Measurements from ENCODE around the gene TXNDC5. TPM values are rescaled to one million over a fixed set of nuclear protein-coding genes. Genes with fewer than 3 reads are reported as not detected.

TXNDC5 gene
- 673 and 1,031 TPM in 2 replicates for total RNA-seq

DNA sequence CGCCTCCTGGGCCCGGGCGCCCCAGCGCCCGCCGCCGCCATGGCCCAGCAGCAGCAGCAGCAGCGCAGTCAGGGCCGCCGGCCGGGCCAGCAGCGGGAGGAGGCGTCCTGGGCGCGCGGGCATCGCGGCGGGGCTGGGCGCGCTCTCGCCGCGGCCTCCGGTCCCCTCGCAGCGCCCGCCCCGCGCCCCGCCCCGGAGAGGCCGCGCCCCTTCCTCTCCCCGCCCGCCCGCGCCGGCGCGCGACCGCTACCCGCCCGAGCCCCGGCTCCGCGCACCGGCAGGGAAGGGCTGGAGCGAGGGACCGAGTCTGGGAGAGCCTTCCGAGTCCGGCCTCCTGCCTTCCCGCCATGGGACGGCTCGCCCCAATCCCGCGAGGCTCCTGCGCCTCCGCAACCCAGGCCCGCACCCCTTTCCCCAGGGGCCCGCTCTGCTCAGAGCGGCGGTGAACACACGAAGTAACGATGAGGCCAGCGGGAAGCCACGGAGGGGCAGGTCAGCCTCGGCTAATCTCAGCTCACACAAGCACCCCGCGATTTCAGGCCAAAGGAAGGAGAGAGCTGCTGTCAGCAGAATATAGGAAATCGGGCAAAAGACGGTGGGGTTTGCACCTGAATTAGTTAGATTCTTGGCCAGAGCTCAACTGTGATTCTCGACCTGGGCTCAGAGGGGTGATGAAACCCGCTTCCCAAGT is at the start of gene TXNDC5:
Gene TXNDC5 (minus strand): TSS at position 135 of the 691 bp plus-strand sequence. CDS start 12 bp downstream, at position 123.
- no peak for DNase-seq (ENCODE audit: extremely low read depth, low read depth, low spot score)

- no peak for DNase-seq (ENCODE audit: extremely low read depth, low read depth, low spot score)
These were observed 49.6 kb upstream of the TXNDC5 start for GRCh38 chr6:7960141-7960540.

DNA sequence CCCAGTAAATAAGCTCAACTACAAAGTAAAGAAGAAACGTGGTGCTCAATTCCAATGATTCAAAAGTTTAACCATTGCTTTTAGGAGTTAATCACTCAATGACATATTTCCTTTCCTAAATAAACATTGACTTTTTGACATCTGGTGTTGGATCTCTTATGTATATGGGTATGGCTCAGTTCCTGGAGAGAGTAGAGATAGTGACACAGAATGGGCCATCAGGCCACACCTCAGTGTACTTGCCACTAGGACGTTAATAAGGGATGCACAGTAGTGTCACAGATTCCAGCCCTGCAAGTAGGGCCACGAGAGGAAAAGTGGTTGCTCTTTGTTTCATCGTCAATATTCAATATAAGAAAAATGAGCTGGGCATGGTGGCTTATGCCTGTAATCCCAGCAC is 48.9 kb upstream of the TXNDC5 start:
- no peak for DNase-seq (ENCODE audit: extremely low read depth, low read depth, low spot score)

GRCh38 chr6:7958464-7958863 is 47.9 kb upstream of the TXNDC5 start:
- no peak for DNase-seq (ENCODE audit: extremely low read depth, low read depth, low spot score)

DNA sequence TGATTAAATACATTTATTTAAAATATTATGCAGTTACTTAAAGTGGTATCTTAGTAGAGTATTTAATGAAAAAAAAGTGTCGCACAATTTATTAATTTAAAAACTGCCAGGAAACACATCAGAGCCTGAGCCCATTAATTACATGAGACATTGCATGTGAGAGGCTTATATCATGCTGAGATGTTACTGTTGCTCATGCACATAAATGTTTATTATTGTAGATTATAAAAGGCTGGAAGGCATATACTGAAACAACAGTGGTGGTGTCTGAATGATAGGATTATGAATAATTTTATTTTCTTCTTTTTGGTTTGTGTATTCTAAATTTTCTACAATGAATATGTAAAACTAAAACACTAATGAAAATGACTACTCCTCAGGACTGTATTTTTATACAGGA is 45.7 kb upstream of the TXNDC5 start:
- DNase-seq (ENCODE audit: extremely low read depth, low read depth, low spot score) = no peak

DNA sequence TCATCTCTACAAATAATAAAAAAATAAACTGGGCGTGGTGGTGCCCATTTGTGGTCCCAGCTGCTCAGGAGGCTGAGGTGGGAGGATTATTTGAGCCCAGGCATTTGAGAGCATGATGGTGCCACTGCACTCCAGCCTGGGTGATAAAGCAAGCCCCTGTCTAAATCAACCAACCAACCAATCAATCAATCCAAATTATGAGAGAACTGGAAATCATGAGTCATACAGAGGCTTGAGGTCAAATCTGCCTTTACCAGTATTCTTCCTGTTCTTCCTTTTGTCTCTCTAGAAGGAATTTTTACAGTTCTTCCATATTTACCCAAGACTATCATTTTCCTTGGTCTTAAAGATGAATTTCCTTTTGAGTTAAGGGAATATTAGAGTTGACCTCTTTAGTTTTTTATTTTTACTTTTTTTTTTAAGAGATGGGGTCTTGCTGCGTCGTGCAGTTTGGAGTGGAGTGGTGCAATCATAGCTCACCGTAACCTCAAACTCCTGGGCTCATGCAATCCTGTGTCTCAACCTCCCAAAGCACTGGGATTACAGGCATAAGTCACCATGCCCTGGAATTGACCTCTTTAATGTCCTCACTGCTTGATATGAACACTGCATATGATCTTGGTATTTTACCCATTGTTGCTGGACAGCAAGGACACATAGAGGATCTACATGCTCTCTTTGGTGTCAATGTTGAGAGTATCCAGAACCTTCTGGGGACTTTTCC is 44.1 kb upstream of the TXNDC5 start:
- DNase-seq (ENCODE audit: extremely low read depth, low read depth, low spot score) = no peak

GRCh38 chr6:7953753-7954152 is 43.2 kb upstream of the TXNDC5 start:
- no peak for DNase-seq (ENCODE audit: extremely low read depth, low read depth, low spot score)

- no peak for DNase-seq (ENCODE audit: extremely low read depth, low read depth, low spot score)
These were observed 29.3 kb upstream of the TXNDC5 start for GRCh38 chr6:7939864-7940228.

DNA sequence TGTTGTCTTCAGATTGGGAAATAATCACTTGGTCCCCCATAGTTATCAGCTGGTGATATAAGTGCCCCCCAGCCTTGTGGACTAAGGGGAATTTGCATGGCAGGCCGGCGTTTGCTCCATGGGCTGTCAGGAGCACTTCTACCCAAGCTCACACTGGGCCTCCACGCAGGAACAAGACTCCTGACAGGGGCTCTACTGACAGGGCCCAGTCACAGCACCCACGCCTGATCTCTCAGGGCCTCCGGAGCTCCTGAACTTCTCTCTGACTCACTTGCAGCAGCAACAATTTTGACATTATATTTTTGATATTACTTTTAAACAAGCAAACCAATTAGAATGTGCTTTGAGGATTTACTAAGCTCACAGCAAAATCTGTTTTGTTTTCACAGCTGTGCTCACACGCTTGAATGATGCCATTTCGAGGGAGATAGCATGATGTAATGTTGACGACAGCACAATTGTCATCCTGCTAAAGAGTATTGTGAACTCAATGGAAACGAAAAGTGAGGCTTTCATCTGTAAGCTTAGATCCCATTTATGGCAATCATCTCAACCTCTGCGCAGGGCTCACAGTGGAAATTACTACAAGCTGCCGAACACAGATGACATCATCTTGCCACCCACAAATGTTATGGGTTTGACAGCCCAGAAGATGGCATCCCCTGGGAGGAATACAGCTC is 28.7 kb upstream of the TXNDC5 start:
- DNase-seq (ENCODE audit: extremely low read depth, low read depth, low spot score) = no peak

DNA sequence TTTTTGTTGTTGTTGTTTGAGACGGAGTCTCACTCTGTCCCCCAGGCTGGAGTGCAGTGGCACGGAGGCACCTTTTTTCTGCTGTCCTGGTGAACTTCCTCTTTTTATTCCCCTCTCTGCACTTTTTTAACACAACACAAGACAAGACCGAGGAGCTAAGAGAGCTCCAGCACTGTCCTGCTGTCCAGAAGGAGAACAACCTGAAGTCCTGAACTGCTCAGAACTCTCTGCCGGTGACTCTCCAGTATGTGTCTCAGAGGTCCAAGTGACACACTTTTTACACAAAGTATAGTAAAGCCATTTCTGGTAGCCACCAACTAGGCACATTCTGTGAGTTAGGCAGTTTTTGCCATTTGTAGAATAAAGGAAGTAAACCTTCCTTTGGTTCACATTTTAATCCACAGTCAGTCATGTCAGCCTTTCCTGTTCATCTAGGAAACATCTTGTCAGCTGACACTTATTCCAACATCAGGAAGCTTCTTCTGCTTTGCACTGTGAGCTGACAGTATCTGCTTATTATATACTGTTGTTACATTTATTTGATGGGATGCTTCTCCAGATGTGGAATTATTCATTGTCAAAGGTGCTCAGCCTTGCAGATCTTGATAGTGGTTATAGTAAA is 28.1 kb upstream of the TXNDC5 start:
- no peak for DNase-seq (ENCODE audit: extremely low read depth, low read depth, low spot score)

DNA sequence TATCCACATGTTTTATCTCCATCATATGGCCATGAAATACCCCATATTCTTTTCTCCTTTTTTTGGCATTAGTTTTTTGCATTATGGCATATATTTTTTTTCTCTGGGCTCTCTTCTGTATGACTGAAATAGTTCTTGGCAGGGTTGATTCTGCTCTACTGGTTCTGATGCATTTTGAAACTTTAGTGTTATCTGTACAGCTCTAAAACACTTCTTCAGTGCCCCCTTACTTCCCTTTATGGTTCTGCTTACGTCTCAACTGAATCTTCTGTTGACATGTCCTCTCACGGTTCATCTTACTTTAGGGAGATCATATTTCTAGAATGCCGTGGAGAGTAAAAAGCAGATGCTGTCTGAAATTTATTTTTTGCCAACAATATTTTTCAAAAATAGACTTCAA is 23.2 kb upstream of the TXNDC5 start:
- no peak for DNase-seq (ENCODE audit: extremely low read depth, low read depth, low spot score)

DNA sequence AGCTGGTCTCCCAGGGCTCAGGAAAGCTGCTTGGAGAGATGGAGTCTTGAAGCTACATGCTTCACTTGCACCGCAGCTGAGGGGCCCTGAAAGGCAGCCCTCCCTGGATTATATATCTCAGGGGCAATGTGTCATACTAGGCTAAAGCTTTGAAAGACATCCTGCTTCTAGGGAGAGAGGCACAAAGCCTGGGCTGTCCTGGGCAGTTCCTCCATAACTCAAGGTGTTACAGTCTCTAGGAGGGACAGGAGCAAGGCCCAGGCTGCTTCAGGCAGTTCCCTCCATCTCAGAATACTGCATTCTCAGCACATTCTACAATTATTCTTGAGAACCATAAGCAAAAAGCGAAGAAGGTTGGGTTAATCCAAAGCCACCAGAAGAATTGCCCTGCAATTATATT is 22.0 kb upstream of the TXNDC5 start:
- DNase-seq (ENCODE audit: extremely low read depth, low read depth, low spot score) = no peak

DNA sequence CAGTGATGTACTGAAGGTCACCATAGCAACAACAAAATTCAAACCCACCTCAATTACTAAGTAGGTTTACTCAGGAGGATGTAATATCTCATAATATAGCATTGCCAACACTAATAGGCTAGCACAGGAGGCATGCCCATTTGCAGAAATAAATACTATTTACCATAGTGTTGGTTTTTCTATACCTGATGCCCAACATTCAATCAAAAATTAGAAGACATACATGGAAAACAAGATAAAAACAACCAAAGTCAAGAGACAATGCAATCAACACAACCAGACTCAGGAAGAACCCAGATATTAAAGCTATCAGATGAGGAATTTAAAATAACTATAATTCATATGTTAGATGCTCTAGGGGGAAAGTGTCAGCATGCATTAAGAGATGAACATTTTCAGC is 14.3 kb upstream of the TXNDC5 start:
- no peak for DNase-seq (ENCODE audit: extremely low read depth, low read depth, low spot score)

DNA sequence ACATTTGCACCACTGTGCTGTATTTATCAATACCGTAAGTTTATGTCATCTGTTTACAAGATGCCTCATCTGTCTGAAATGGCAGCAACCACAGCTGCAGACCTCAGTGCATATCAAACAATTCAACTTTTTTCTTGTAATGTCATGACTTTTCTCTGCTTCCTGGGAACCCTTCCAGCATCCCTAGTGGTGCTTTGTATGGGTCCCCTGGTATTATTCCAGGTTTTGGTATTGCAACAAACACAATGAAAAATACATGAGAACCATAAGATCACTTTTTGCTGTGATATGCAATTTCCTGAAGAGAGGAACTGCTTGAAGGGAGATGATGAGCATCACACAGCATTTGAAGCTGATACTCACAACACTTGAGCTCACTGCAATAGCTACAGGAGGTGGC is 12.0 kb upstream of the TXNDC5 start:
- DNase-seq (ENCODE audit: extremely low read depth, low read depth, low spot score) = no peak

- DNase-seq (ENCODE audit: extremely low read depth, low read depth, low spot score) = no peak
These were observed 11.1 kb upstream of the TXNDC5 start for GRCh38 chr6:7921632-7922092.

GRCh38 chr6:7921046-7921445 is 10.5 kb upstream of the TXNDC5 start:
- no peak for DNase-seq (ENCODE audit: extremely low read depth, low read depth, low spot score)

- no peak for DNase-seq (ENCODE audit: extremely low read depth, low read depth, low spot score)
These were observed 9.8 kb upstream of the TXNDC5 start for GRCh38 chr6:7920425-7920824.

- no peak for DNase-seq (ENCODE audit: extremely low read depth, low read depth, low spot score)
These were observed 9.3 kb upstream of the TXNDC5 start for GRCh38 chr6:7919871-7920270.

GRCh38 chr6:7918403-7918802 is 7.8 kb upstream of the TXNDC5 start:
- no peak for DNase-seq (ENCODE audit: extremely low read depth, low read depth, low spot score)

DNA sequence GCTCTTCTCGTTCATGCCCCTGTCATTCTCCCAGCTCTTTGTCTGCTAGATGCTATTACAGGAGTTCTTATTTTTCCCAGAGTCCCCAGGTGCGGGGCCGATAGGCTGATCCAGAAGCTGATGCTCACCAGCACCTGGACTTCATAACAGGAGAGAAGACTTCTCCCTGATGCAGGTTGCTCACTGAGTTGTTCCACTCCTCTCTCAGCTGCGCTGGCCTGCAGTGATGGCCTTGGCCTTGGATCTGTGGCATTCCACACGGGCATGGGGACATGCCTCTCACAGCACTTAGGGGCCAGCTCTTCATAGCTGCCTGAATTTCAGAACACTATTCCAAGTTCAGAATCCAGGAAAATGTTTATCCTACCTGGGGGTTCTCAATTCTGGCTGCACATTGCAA is 7.1 kb upstream of the TXNDC5 start:
- DNase-seq (ENCODE audit: extremely low read depth, low read depth, low spot score) = no peak

DNA sequence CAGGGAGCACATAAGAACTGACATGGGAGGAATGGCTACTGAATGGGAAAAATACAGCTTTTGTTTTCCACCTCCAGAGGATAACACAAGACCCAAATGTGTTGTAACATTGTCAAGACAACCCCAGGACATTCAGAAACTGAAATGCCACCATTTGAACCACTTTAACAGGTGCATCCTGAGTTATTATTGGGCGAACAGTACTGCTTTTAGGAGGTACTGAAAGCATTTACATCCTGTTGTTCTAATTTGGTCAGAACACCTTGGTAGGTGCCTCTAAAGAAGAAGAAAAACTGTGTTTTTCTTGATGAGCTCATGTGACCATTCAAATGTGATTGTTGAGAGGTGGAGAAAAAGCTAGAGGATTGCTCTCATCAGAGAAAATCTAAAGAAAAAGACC is 6.4 kb upstream of the TXNDC5 start:
- DNase-seq (ENCODE audit: extremely low read depth, low read depth, low spot score) = no peak

Measured in glomerular endothelial cell (primary cell).